H4 (cell line): ENCODE measurements around the gene ZGLP1. TPM values are rescaled to one million over a fixed set of nuclear protein-coding genes. Genes with fewer than 3 reads are reported as not detected.
"Not testable (repeated sequence)": the region's sequence is repeated elsewhere in the genome, so short reads cannot be mapped to it uniquely, and the experiment has no call there.

Source experiments
- DNase-seq: peaks from one replicate; pipeline ENCODE4 v3.0.0-alpha.2; 2015; ENCODE audit warnings: low spot score
- total RNA-seq: library from RNA; depleted of rRNA; stranded (reverse); fragments of >200 nt; shearing (Covaris generic); gene quantifications from 2 replicates; pipeline ENCODE4 v1.2.3, GENCODE V29; 2014

Gene ZGLP1
- total RNA-seq, 1 experiment from 2014 or later, result 1.8 TPM

- no peak for DNase-seq
These were observed 15.8 kb downstream of the ZGLP1 start for GRCh38 chr19:10293637-10294367.

- no peak for DNase-seq
These were observed 16.6 kb downstream of the ZGLP1 start for GRCh38 chr19:10292789-10293636.

- DNase-seq, result no peak
These were observed 17.3 kb downstream of the ZGLP1 start for GRCh38 chr19:10292206-10292788.

- DNase-seq, result no peak
These were observed 17.9 kb downstream of the ZGLP1 start for GRCh38 chr19:10291554-10292205.

- no peak for DNase-seq
These were observed 18.6 kb downstream of the ZGLP1 start for GRCh38 chr19:10290876-10291553.

- DNase-seq, result no peak
These were observed 19.2 kb downstream of the ZGLP1 start for GRCh38 chr19:10290357-10290875.

GRCh38 chr19:10289836-10290356 is 19.7 kb downstream of the ZGLP1 start, which contains the start of gene ICAM5:
TSS of gene ICAM5 (plus strand) at chr19:10289952. CDS start at chr19:10290044, 92 bp downstream.
- no peak for DNase-seq

- no peak for DNase-seq
These were observed 20.3 kb downstream of the ZGLP1 start for GRCh38 chr19:10289167-10289835.

- no peak for DNase-seq
These were observed 20.9 kb downstream of the ZGLP1 start for GRCh38 chr19:10288662-10289166.

GRCh38 chr19:10286803-10287737 is 22.5 kb downstream of the ZGLP1 start, which contains the start of gene ICAM4:
TSS of gene ICAM4 (plus strand) at chr19:10286955. CDS start at chr19:10287013, 58 bp downstream.
- no peak for DNase-seq

- no peak for DNase-seq
These were observed 24.2 kb downstream of the ZGLP1 start for GRCh38 chr19:10285393-10285792.

GRCh38 chr19:10284960-10285278 is 24.7 kb downstream of the ZGLP1 start:
- DNase-seq, result no peak

GRCh38 chr19:10284065-10284959 is 25.3 kb downstream of the ZGLP1 start:
- no peak for DNase-seq

- DNase-seq, result no peak
These were observed 26.1 kb downstream of the ZGLP1 start for GRCh38 chr19:10283301-10284064.

GRCh38 chr19:10282043-10282442 is 27.6 kb downstream of the ZGLP1 start:
- not testable (repeated sequence) for DNase-seq

- DNase-seq, result no peak
These were observed 29.7 kb downstream of the ZGLP1 start for GRCh38 chr19:10279737-10280442.

GRCh38 chr19:10278935-10279334 is 30.7 kb downstream of the ZGLP1 start:
- no peak for DNase-seq
